GM19324 (cell line): Measurements from ENCODE around the gene UBL4B.

ENCODE experiments used
- ATAC-seq: cut with Tn5 transposase; IDR thresholded peaks from one replicate; pipeline ENCODE4 v1.9.1; 2021; ENCODE audit warnings: mild to moderate bottlenecking, moderate library complexity; ENCODE audit not compliant: unreplicated experiment, low FRiP score

UBL4B gene

DNA sequence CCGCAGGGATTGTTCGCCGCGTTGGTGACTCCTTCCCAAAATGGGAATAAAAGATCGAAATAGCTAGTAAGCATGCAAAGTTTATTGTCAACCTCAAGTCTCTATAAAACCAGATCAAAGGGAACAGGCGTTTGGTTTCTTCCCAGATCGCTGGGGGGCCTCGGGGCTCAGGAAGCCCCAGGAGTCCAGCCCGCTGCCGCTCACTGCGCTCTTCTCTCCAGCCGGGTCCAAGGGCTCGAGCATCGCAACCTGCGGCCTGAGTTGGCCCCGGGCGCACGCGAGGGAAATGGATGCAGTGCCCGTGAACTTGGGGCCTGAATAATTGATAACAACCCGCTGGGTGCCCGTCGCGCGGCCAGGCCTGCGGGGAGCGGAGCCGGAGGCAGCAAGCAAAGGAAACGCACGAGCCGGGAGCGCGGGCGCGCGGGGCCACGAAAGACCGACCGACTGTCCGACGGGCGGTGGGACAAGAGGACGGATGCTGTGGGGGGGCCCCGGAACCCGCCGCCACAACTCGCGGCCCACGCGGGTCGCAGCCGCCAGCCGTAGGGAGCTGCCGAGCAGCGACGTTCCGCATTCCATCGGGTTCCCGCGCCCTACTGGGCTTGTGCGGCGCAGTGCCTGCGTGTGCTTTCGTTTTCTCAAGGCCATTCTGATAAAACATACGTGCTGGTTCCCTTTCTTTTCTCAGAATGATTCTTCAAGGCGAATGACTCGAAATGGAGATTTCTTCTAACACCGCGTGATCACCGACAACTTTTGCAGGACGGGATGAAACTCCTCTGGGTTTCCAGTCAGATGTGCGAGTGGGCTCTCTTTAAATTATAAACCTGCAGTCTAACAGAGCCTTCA, 27.8 kb upstream of the UBL4B start:
- no peak for ATAC-seq

DNA sequence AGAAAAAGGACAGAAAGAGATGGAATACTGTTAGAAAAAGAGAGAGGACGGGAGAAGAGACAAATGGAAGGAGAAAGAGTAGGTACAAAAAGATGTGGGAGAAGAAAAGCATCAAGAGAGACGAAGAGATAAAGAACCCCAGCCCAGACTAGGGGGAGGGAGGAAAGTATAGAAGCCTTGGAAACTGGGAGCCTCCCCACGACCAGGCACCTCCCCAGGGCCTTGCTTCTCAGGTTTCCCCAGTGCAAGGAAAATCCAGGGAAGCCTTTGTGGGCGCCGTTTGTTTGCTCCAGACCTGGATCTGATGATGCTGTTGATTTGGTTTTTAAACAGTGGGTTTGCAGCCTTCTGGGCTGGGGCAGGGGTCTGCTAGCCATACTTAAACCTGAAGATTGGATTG, 26.6 kb upstream of the UBL4B start:
- ATAC-seq: no peak

- no peak for ATAC-seq
Observed at GRCh38 chr1:110086961-110087360, 25.3 kb upstream of the UBL4B start.

- no peak for ATAC-seq
Observed at GRCh38 chr1:110087812-110088738, 24.2 kb upstream of the UBL4B start.

- ATAC-seq: no peak
Observed at GRCh38 chr1:110088739-110089316, 23.4 kb upstream of the UBL4B start.

DNA sequence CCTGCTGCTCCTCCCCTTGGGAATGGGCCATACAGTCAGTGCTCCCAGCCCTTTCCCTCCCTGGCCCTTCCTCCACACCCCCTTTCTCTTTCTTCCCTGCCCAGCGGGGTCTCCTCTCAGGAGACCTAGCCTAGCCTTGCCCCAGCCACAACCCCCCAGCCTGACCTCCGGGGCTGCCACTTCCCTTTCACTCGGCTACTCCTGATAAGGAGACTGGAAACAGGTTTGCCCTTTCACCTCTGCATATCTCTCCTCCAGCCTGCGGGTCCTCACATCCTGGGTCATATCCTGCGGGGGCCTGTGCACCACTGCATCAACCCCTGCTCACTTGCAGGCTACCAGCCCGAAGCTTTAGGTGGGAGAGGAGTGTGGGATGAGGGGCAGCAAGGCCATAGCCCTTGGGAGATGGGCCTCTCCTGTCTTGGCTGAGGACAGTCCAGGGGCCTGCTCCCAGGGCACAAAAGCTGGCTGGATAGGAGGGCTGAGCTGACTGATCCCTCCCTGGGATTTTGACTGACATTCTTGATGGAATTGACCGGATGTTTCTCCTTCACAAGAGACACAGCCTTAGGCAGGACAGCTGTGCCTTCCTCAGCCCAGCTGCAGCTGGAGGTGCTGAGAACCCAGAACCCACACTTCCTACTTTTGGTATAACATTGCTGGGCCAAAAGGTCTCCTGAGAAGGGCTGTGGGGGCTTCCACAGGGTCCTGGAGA, 22.5 kb upstream of the UBL4B start:
- ATAC-seq: no peak

- no peak for ATAC-seq
Observed at GRCh38 chr1:110091381-110091780, 20.9 kb upstream of the UBL4B start.

- no peak for ATAC-seq
Observed at GRCh38 chr1:110091791-110092190, 20.5 kb upstream of the UBL4B start.

GRCh38 chr1:110092991-110093390, 19.3 kb upstream of the UBL4B start:
- ATAC-seq: no peak

GRCh38 chr1:110094931-110095654, 17.1 kb upstream of the UBL4B start:
- ATAC-seq: no peak

DNA sequence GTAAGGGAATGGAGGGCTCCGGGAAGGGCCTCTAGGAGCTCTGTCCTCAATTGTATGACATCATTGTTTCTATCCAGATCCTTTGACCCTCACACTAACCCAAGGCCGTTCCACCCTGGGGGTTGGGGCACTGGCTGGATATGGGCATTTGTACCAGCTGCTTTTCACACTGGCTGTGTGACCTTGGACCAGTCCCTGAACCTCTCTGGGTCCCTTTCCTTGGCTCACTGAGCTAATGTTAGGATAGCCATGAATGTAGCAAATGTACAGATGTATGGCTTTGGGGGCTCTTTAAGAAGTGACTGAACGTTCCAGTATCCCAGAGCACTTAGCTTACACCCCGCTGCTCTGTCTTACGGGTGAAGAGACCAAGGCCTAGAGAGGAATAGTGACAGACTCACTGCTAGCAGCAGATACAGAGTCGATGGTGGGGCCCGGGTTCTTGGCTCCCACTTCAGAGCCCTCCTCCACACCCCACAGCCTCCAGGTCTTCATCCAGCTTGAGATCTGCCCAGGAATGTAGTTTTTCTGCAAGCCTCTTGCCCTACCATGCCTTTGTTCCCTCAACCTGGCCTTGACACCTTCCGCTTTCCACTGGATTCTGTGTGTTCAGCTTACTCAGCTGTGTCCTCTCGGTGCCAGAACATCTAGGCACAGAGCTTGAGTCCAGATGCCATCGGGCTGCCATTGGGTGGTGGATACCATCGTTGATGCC, 14.6 kb upstream of the UBL4B start:
- no peak for ATAC-seq

- no peak for ATAC-seq
Observed at GRCh38 chr1:110098222-110099026, 13.8 kb upstream of the UBL4B start.

DNA sequence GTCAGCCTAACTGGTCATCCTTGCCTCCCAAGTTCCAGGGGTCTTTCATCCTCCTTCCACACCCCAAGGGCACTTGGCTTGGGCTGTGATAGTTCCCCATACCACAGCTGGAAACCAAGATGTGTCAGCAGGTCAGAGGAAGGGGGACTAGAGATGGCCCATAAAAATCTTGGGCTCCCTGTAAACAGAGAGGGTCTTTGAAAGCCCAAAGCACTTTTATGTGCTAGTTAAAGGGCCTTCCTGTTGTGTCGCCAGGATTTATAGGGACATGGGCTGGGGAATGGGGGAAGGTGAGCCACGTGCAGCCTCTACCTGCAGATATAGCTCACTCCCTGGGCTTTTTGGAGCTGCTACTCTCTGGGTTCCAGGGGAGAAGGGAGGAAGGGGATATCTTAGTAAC, 11.9 kb upstream of the UBL4B start:
- ATAC-seq: no peak

DNA sequence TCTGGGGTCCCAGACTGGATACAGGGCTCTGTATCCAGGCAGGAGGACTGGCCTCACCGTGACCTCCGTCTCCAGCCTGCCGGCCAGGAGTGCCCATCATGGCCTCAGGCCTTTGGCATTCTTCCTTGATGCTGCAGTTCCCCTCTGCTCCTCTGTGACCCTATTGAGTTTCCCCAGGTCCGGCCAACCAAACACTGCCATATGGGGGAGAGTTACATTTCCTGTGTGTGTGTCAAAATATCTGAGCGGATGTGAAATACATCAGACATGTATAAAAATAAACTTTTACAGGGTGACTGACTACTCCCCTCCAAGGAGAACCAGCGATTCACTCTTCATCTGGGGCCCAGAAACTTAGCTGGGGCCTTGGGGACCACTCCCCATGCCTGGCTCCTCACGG, 10.2 kb upstream of the UBL4B start:
- no peak for ATAC-seq

GRCh38 chr1:110106013-110106941, 6.0 kb upstream of the UBL4B start:
- no peak for ATAC-seq

DNA sequence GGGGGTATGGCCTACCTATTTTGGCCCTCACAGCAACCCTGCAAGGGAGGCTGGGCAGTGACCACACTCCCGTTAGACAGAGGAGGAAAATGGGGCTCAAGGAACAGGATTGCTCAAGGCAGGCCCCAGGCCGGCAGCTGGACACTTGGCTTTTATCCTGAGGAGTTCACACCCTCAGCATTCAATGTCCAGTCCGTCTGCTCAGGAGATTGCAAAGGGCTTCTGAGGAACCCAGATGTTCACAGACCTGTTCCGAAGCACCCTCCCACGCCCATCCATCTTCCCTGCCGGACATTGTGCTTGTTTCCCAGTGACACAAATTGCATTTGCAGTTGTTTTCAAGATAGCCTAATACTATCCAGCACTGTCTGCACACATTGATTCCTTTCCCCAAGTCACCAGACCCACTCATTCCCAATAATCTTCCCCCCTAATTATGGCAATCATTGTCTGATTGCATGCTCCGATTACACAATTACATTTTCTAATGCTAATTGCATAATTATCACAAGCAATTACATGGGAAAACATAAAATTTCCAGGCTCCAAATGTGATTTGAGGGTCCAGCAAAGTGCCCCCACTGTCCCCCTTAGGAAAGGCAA, 4.3 kb upstream of the UBL4B start:
- ATAC-seq: no peak

- ATAC-seq: no peak
Observed at GRCh38 chr1:110111081-110111480, 1.2 kb upstream of the UBL4B start.
